Kidney (tissue), 14 donors: ENCODE data around the gene CAPS2. TPM values are rescaled to one million over a fixed set of nuclear protein-coding genes. Genes with fewer than 3 reads are reported as not detected.

Source experiments
- DNase-seq, 5 donors: peaks; one replicate each; pipeline ENCODE4 v3.0.0-alpha.2; 2013 to 2020
- FAIRE-seq: peaks from 2 replicates; lab custom pipeline; 2012; peaks lifted over from hg19 to GRCh38; lab: Jason Lieb, UNC
- H3K27ac ChIP-seq, 2 donors: one replicate each; pipeline ENCODE4 v1.7.0; 2013; ENCODE audit warnings: low read depth in 2 of 2, low read length in 2 of 2, inconsistent platforms in 1 of 2
- H3K27me3 ChIP-seq: one replicate; pipeline ENCODE4 v1.7.1; 2013; ENCODE audit warnings: low read length, inconsistent platforms; ENCODE audit not compliant: control insufficient read depth, insufficient read depth
- H3K36me3 ChIP-seq, 3 donors: one replicate each; pipeline versions ENCODE4 v1.7.0 to v1.7.1; 2013; ENCODE audit warnings: low read length in 3 of 3, control low read depth in 1 of 3, inconsistent platforms in 1 of 3; ENCODE audit not compliant: insufficient read depth in 3 of 3, control insufficient read depth in 2 of 3
- H3K4me1 ChIP-seq, 3 donors: one replicate each; pipeline versions ENCODE4 v1.7.0 to v1.7.1; 2013; ENCODE audit warnings: low read length in 3 of 3, inconsistent platforms in 1 of 3, low read depth in 1 of 3; ENCODE audit not compliant: control insufficient read depth in 2 of 3, insufficient read depth in 2 of 3
- H3K4me3 ChIP-seq, 3 donors: one replicate each; pipeline versions ENCODE4 v1.7.0 to v1.8.1; 2013; ENCODE audit warnings: low read length in 3 of 3, control low read depth in 1 of 3, inconsistent platforms in 1 of 3
- H3K9ac ChIP-seq, 3 donors: one replicate each; pipeline versions ENCODE4 v1.7.0 to v1.7.1; 2013; ENCODE audit warnings: low read length in 3 of 3, control low read depth in 1 of 3, inconsistent platforms in 1 of 3
- H3K9me3 ChIP-seq, 3 donors: one replicate each; pipeline versions ENCODE4 v1.7.0 to v1.7.1; 2013; ENCODE audit warnings: low read length in 3 of 3, control low read depth in 1 of 3, inconsistent platforms in 1 of 3; ENCODE audit not compliant: control insufficient read depth in 2 of 3, insufficient read depth in 1 of 3
- intact Hi-C: fragments of 100-400 bp; cut with DNase I; formaldehyde crosslinking; loops from one replicate; pipeline ENCODE4 v1.11.1; 2022
- polyA plus RNA-seq: library from polyadenylated mRNA; stranded (reverse); fragments of 350-450 nt; fragmentation: Illumina TruSeq; extraction: RNeasy Lipid Tissue Mini Kit (QIAGEN cat#74804); gene quantifications from one replicate; pipeline ENCODE4 v1.2.3, GENCODE V29; 2014; ENCODE audit warnings: low read depth, low replicate concordance; ENCODE audit not compliant: insufficient read depth
- total RNA-seq: library from RNA; stranded (reverse); fragmentation: NEBNext Ultra II Directional; extraction: Animal tissue kit (Norgen Biotek cat#: 25700); gene quantifications from one replicate; pipeline ENCODE4 v1.2.1, GENCODE V29; 2021
- TF ChIP-seq, protein P1 (sequence below): IDR thresholded peaks from 3 replicates; pipeline ENCODE4 v1.5.1; 2012; ENCODE audit warnings: mild to moderate bottlenecking, moderate library complexity, borderline replicate concordance; ENCODE audit not compliant: insufficient read depth; ENCODE audit errors: extremely low read depth
- donor health status: control.
- donor health status: control.
- donor health status: control.
- donor health status: control.
- donor health status: control.
- donor health status: DM: yes; HTN: yes; CAD: no.
- donor health status: Normal renal cell carcinoma (clear cell type).

Gene CAPS2
- total and polyA plus RNA-seq, 2 donors from 2014 or later, result 5.9 to 14.1 TPM

DNA sequence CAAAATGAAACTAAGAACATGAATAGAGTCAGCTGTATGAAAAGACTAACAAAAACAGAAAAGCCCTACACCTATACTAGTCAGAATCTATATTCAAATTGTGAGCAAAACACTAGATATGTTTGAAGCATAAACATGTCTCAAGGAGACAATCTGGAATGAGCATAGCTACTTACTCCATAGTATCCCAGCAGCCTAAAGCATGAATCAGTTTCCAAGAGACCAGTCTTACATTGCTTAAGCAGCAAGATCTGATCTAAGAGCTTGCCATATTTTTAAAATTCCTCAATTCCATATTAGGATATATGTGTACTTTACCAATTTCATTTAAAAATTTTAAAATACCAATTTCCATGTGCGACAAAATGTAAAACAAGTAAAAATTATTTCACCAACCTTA, 7.7 kb downstream of the CAPS2 start:
- H3K9me3 ChIP-seq, result no peaks in the 10 kb centered on the region
- no peaks in the 10 kb centered on the region for H3K4me1 ChIP-seq
- intact Hi-C loops, result no loop called here
- DNase-seq (no peak), FAIRE-seq (no peak)
- H3K27me3 ChIP-seq, result no peaks in the 10 kb centered on the region
- H3K36me3 ChIP-seq, result no peaks in the 10 kb centered on the region
- no peak overlapping the region for H3K9ac ChIP-seq
- TF ChIP-seq, protein P1, sequence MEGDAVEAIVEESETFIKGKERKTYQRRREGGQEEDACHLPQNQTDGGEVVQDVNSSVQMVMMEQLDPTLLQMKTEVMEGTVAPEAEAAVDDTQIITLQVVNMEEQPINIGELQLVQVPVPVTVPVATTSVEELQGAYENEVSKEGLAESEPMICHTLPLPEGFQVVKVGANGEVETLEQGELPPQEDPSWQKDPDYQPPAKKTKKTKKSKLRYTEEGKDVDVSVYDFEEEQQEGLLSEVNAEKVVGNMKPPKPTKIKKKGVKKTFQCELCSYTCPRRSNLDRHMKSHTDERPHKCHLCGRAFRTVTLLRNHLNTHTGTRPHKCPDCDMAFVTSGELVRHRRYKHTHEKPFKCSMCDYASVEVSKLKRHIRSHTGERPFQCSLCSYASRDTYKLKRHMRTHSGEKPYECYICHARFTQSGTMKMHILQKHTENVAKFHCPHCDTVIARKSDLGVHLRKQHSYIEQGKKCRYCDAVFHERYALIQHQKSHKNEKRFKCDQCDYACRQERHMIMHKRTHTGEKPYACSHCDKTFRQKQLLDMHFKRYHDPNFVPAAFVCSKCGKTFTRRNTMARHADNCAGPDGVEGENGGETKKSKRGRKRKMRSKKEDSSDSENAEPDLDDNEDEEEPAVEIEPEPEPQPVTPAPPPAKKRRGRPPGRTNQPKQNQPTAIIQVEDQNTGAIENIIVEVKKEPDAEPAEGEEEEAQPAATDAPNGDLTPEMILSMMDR, result no peak
- H3K4me3 ChIP-seq, result no peak overlapping the region
- no peak overlapping the region for H3K27ac ChIP-seq

DNA sequence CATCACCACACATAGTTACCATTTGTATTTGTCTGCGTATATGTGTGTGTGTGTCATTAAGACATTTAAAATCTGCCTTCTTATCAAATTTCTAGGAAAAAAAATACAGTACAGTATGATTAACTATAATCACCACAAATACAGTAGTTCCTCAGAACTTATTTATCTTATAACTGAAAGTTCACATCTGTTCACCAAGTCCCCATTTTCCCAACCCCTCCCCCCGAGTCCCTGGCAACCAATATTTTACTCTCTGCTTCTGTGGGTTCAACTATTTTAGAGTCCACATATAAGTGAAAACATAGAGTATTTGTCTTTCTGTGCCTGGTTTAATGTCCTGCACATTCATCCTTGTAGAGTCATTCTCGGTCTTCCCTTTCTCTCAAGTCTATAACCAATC, 12.3 kb downstream of the CAPS2 start:
- Histone ChIP-seq H3K36me3 (no peaks in the 10 kb centered on the region), H3K4me1 (no peaks in the 10 kb centered on the region), H3K27ac (no peak overlapping the region), H3K9me3 (no peaks in the 10 kb centered on the region), H3K4me3 (no peak overlapping the region), H3K9ac (no peak overlapping the region), H3K27me3 (no peaks in the 10 kb centered on the region)
- TF ChIP-seq, protein P1, result no peak
- no peak for FAIRE-seq
- intact Hi-C loops, result no loop called here
- DNase-seq, result no peak

DNA sequence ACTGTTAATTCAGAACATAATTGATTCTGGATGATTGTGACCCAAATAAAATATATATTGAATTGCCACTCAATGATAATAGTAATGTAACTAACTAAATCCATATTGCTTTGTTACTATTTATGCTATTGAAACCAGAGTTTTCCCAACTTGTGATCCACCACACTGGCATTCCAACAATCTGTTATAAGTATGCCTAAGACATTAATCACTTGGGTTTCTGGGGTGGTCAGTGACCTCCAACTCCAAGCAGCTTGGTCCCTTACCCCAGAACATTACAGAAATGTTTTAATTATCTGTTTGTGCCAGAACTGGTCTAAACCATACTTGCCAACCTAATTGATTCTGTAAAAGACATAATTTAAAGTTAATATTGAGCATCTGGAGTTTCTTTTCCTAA, 14.6 kb downstream of the CAPS2 start:
- Histone ChIP-seq H3K36me3 (no peaks in the 10 kb centered on the region), H3K9ac (no peak overlapping the region), H3K4me1 (no peaks in the 10 kb centered on the region), H3K4me3 (no peak overlapping the region), H3K27ac (no peak overlapping the region), H3K9me3 (no peaks in the 10 kb centered on the region), H3K27me3 (no peaks in the 10 kb centered on the region)
- FAIRE-seq, result no peak
- intact Hi-C loops, result no loop called here
- no peak for DNase-seq
- TF ChIP-seq, protein P1, result no peak

DNA sequence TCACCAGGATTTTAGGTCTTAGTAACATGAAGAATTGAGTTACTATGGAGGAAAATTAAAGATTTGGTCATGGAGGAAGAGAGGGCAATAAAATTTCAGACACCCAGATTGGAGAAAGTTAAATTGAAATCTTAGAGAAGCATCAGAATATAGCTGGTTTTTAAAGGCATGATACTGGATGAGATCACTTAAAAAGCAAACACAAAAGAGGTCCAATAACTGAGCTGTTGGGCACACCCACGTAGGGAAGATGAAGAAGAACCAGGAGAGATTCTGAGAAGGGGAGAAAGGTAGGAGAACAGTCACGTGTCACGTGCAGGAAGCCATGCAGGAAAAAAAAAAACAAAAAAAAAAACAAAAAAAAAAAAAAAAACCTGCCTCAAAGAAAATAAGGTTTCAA, 18.8 kb downstream of the CAPS2 start:
- TF ChIP-seq, protein P1, result no peak
- no peaks in the 10 kb centered on the region for H3K4me1 ChIP-seq
- intact Hi-C loops, result no loop called here
- no peaks in the 10 kb centered on the region for H3K9me3 ChIP-seq
- H3K36me3 ChIP-seq, result no peaks in the 10 kb centered on the region
- no peak for DNase-seq
- no peak overlapping the region for H3K4me3 ChIP-seq
- H3K27me3 ChIP-seq, result no peaks in the 10 kb centered on the region
- no peak for FAIRE-seq
- H3K9ac ChIP-seq, result no peak overlapping the region
- H3K27ac ChIP-seq, result no peak overlapping the region
